ENCODE data around the gene CACNB4. TPM values are rescaled to one million over a fixed set of nuclear protein-coding genes. Genes with fewer than 3 reads are reported as not detected.

CACNB4 gene
- total and polyA plus RNA-seq, 10 of the 15 experiments (the other 5 are each of a cell fraction or from before 2014, with no cell fraction given): 2.0 to 21.6 (median 9.3) TPM

DNA sequence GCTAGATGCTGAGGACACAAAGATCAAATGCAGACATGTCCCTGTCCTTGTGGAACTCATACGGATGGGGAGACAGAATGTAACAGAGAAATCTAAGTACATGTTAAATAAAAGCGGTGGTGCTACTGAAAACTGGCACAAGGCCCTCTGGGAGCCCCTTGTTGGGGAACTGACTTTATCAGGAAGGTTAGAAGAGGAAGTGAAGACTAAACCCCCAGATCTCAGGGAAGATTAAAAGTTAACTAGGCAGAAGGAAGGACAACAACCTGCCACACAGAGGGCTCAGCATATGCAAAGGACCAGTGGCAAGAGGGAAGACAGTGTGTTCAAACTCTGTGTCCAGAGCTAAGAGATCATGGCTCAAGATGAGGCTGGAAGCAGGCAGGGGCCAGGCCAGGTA lies 4.8 kb downstream of the CACNB4 start:
- in situ Hi-C loops (cut with MboI) (no loop called here), intact Hi-C loops (cut with micrococcal nuclease; ENCODE audit: unreplicated experiment) (no loop called here)
- ATAC-seq (no peak), DNase-seq (ENCODE audit: low read depth, low spot score) (no peak), FAIRE-seq (no peak)
- SMC1A ChIA-PET (ENCODE audit: uncharacterized antibody, unreplicated experiment): no interaction called here
- POLR2A ChIA-PET: no interaction called here
- Histone ChIP-seq H3K4me3 (no peak overlapping the region), H3K9ac (ENCODE audit: control insufficient read depth, insufficient read depth, low read length) (no peak overlapping the region), H3K4me1 (ENCODE audit: control insufficient read depth, insufficient read depth, low read length) (peaks cover 3% of the 10 kb centered on the region; the same call in 1 of the 2 replicates), H3K27me3 (replicated peaks in 1 of 2; ENCODE audit: control insufficient read depth in 2 of 2, insufficient read depth in 2 of 2, low read length in 1 of 2) (peaks cover 0 to 3% of the 10 kb centered on the region in 2 experiments; a peak in 1 of 4 replicates), H4K20me1 (ENCODE audit: control insufficient read depth, insufficient read depth) (no peaks in the 10 kb centered on the region), H3K79me2 (ENCODE audit: control insufficient read depth, insufficient read depth, low read length) (0 out of 2 replicates have a peak, but pooled peaks cover 5% of the 10 kb centered on the region), H3K36me3 (ENCODE audit: control insufficient read depth in 2 of 2, insufficient read depth in 2 of 2, low read length in 1 of 2) (no peaks in the 10 kb centered on the region), H3K27ac (ENCODE audit: control insufficient read depth, insufficient read depth) (no peak overlapping the region), H3K9me3 (replicated peaks; ENCODE audit: control insufficient read depth, insufficient read depth, low read length) (no peaks in the 10 kb centered on the region), H2AFZ (ENCODE audit: control insufficient read depth, low read depth, low read length) (no peak overlapping the region), H3K4me2 (ENCODE audit: control insufficient read depth, insufficient read depth) (no peak overlapping the region)
- CTCF ChIA-PET: no interaction called here
- no peak for TF ChIP-seq FOS (IDR thresholded peaks at IDR 0.05; ENCODE audit: borderline replicate concordance, extremely low read depth, insufficient read length)
- TF ChIP-seq SPI1 (IDR thresholded peaks at IDR 0.05; ENCODE audit: borderline replicate concordance, insufficient read depth, low read depth, low read length): peak; percentile 14; the same call in 1 of the 2 replicates
- no TSS peak for BruUV-seq (replicated peaks)
- 81% methylated on average over 2 of the region's 2 CpGs for WGBS (ENCODE audit: insufficient coverage, insufficient replicate concordance, low lambda C conversion rate, missing lambda C conversion rate)
- RAD21 ChIA-PET (ENCODE audit: unreplicated experiment): no interaction called here

DNA sequence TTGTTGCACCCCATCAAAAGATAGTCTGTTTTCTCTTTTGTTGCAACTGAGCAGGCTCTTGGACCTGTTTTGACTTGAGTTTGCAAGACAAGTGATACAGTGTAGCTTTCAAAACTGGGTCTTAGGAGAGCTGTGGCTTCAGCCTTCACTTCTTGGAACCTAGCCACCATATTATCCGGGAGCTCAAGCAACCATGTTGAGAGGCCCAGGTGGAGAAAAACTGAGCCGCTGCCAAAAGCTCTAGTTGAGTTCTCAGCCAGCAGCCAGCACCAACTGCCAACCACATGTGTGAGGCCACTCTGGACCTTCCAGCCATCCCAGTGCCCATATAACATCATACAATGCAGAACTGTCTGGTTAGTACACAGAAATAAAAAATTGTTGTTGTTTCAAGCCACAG lies 5.4 kb downstream of the CACNB4 start:
- FAIRE-seq (no peak), DNase-seq (ENCODE audit: low read depth, low spot score) (no peak), ATAC-seq (no peak)
- in situ Hi-C loops (cut with MboI) (no loop called here), intact Hi-C loops (cut with micrococcal nuclease; ENCODE audit: unreplicated experiment) (no loop called here)
- TF ChIP-seq RFX5 (IDR thresholded peaks at IDR 0.05; ENCODE audit: low read depth, low read length) (no peak), MXI1 (IDR thresholded peaks at IDR 0.05; ENCODE audit: low read depth, low read length) (no peak), CEBPZ (IDR thresholded peaks at IDR 0.05; ENCODE audit: low read depth, low read length) (no peak), CBFB (IDR thresholded peaks at IDR 0.05; ENCODE audit: low read depth) (no peak), TCF7 (IDR thresholded peaks at IDR 0.05; ENCODE audit: borderline replicate concordance) (no peak), NFYA (IDR thresholded peaks at IDR 0.05; ENCODE audit: borderline replicate concordance, low read depth, low read length) (no peak), ZNF24 (IDR thresholded peaks at IDR 0.05) (no peak), LARP7 (IDR thresholded peaks at IDR 0.05) (no peak), SP1 (IDR thresholded peaks at IDR 0.05; ENCODE audit: low read depth, low read length) (no peak), SUZ12 (IDR thresholded peaks at IDR 0.05; ENCODE audit: unreplicated experiment) (no peak), RUNX3 (IDR thresholded peaks at IDR 0.05; ENCODE audit: low read length) (no peak), JUND (IDR thresholded peaks at IDR 0.05; ENCODE audit: low read depth, low read length) (no peak), SMAD5 (IDR thresholded peaks at IDR 0.05; ENCODE audit: low read depth) (no peak), POLR2AphosphoS5 (IDR thresholded peaks at IDR 0.05; ENCODE audit: low read length) (no peak), NFXL1 (IDR thresholded peaks at IDR 0.05; ENCODE audit: borderline replicate concordance) (no peak), JUNB (IDR thresholded peaks at IDR 0.05) (no peak)
- Histone ChIP-seq H4K20me1 (ENCODE audit: control insufficient read depth, insufficient read depth) (no peaks in the 10 kb centered on the region), H3K4me2 (ENCODE audit: control insufficient read depth, insufficient read depth) (no peak overlapping the region), H3K9ac (ENCODE audit: control insufficient read depth, insufficient read depth, low read length) (no peak overlapping the region), H3K9me3 (replicated peaks; ENCODE audit: control insufficient read depth, insufficient read depth, low read length) (no peaks in the 10 kb centered on the region), H3K36me3 (ENCODE audit: control insufficient read depth in 2 of 2, insufficient read depth in 2 of 2, low read length in 1 of 2) (no peaks in the 10 kb centered on the region), H2AFZ (ENCODE audit: control insufficient read depth, low read depth, low read length) (no peak overlapping the region), H3K79me2 (ENCODE audit: control insufficient read depth, insufficient read depth, low read length) (0 out of 2 replicates have a peak, but pooled peaks cover 5% of the 10 kb centered on the region), H3K4me1 (ENCODE audit: control insufficient read depth, insufficient read depth, low read length) (peaks cover 3% of the 10 kb centered on the region; the same call in 1 of the 2 replicates), H3K27ac (ENCODE audit: control insufficient read depth, insufficient read depth) (no peak overlapping the region), H3K27me3 (replicated peaks in 1 of 2; ENCODE audit: control insufficient read depth in 2 of 2, insufficient read depth in 2 of 2, low read length in 1 of 2) (peaks cover 0 to 3% of the 10 kb centered on the region in 2 experiments; a peak in 1 of 4 replicates), H3K4me3 (no peak overlapping the region)
- BruUV-seq (replicated peaks): no TSS peak
- ChIA-PET POLR2A (interaction anchor here (0.6 kb wide), 1 partner anchor 38 kb away, joined by 3 read pairs; no protein-coding TSS in a partner anchor), CTCF (no interaction called here), RAD21 (ENCODE audit: unreplicated experiment) (no interaction called here), SMC1A (ENCODE audit: uncharacterized antibody, unreplicated experiment) (no interaction called here)
- WGBS (ENCODE audit: insufficient coverage, insufficient replicate concordance, low lambda C conversion rate, missing lambda C conversion rate): 57% methylated on average over 2 of the region's 2 CpGs
